GM20000 (cell line): ENCODE results near the gene DUS1L.

Source experiments
- DNase-seq: peaks from one replicate; pipeline ENCODE4 v3.0.0; 2012; ENCODE audit warnings: low spot score
- TF ChIP-seq, protein P1 (sequence below): IDR thresholded peaks from 2 replicates; pipeline ENCODE4 v1.5.1; 2012; ENCODE audit warnings: mild to moderate bottlenecking, control low read depth; ENCODE audit errors: extremely low read depth, missing control alignments

The DUS1L gene

GRCh38 chr17:82009413-82009812 lies 56.2 kb downstream of the DUS1L start:
- TF ChIP-seq, protein P1, sequence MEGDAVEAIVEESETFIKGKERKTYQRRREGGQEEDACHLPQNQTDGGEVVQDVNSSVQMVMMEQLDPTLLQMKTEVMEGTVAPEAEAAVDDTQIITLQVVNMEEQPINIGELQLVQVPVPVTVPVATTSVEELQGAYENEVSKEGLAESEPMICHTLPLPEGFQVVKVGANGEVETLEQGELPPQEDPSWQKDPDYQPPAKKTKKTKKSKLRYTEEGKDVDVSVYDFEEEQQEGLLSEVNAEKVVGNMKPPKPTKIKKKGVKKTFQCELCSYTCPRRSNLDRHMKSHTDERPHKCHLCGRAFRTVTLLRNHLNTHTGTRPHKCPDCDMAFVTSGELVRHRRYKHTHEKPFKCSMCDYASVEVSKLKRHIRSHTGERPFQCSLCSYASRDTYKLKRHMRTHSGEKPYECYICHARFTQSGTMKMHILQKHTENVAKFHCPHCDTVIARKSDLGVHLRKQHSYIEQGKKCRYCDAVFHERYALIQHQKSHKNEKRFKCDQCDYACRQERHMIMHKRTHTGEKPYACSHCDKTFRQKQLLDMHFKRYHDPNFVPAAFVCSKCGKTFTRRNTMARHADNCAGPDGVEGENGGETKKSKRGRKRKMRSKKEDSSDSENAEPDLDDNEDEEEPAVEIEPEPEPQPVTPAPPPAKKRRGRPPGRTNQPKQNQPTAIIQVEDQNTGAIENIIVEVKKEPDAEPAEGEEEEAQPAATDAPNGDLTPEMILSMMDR, result no peak
- DNase-seq, result no peak

GRCh38 chr17:82008941-82009405 lies 56.6 kb downstream of the DUS1L start:
- TF ChIP-seq, protein P1, result no peak
- no peak for DNase-seq

DNA sequence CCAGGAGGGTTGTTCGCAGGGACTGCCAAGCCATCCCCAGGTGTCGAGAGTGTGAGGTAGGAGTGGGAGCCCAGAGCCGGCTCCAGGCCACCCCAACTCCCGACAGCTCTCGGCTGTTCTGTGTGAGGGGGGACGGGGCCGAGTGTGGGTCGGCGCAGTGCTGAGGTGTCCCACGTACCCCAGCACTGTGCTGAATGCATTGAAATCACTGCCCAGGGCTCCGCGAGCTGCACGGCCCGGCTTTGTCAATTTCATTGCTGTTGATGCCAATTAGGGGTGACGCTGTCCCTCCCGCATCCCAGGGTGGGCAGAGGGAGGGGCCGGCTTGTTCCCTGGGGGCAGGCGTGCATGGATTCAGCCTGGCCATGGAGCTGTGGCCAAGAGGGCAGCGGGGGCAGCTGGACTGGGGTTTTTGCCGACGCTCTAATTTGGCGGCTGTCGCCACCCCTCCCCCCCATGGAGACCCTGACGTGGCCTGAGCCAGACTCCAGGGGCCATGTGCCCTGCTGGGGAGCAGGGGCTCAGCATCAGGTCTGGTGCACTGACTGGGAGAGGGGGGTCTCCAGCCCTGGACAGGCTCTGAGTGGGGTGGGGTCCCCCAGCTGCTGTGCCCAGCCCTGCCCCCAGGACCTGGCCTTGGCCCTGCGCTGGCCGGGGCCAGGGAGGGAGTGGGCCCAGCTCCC lies 57.2 kb downstream of the DUS1L start:
- TF ChIP-seq, protein P1, result no peak
- no peak for DNase-seq
